Cerebellar nuclear complex (tissue), 1 donor: ENCODE results near the gene KRR1.
"Not testable (repeated sequence)": the region's sequence is repeated elsewhere in the genome, so short reads cannot be mapped to it uniquely, and the experiment has no call there.

Experiments used
- DNase-seq, 2 experiments: peaks; one replicate each; lab custom pipeline; 2025; lab: John Stamatoyannopoulos, UW

KRR1 gene

DNA sequence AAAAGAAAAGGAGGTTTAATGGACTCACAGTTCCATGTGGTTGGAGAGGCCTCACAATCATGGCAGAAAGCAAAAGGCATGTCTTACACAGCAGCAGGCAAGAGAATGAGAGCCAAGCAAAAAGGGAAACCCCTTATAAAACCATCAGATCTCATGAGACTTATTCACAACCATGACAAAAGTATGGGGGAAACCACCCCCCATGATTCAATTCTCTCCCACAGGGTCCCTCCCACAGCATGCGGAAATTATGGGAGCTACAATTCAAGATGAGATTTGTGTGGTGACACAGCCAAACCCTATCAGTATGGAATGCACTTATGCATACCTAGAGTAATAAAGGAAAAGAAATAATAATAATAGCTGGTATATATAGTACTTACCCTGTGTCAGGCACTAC lies 35.3 kb downstream of the KRR1 start:
- DNase-seq, result no peak

DNA sequence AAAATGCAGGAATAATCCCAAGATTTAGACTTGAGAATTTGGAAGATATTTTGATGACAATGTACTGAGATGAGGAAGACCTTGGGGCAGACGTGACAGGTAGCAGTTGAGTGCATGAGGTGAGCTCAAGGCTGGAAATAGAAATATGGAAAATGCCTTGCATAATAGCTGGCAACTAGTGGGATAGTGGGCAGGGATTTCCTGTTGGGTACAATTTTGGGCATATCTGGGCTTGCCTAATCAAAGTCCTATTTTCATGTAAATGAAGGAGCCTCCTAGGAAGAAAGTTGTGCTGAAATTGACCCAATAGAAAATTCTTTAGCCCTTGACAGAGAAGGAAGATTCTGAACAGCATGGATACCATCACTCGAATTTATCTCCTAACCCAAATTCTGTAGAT lies 37.3 kb downstream of the KRR1 start:
- no peak for DNase-seq

DNA sequence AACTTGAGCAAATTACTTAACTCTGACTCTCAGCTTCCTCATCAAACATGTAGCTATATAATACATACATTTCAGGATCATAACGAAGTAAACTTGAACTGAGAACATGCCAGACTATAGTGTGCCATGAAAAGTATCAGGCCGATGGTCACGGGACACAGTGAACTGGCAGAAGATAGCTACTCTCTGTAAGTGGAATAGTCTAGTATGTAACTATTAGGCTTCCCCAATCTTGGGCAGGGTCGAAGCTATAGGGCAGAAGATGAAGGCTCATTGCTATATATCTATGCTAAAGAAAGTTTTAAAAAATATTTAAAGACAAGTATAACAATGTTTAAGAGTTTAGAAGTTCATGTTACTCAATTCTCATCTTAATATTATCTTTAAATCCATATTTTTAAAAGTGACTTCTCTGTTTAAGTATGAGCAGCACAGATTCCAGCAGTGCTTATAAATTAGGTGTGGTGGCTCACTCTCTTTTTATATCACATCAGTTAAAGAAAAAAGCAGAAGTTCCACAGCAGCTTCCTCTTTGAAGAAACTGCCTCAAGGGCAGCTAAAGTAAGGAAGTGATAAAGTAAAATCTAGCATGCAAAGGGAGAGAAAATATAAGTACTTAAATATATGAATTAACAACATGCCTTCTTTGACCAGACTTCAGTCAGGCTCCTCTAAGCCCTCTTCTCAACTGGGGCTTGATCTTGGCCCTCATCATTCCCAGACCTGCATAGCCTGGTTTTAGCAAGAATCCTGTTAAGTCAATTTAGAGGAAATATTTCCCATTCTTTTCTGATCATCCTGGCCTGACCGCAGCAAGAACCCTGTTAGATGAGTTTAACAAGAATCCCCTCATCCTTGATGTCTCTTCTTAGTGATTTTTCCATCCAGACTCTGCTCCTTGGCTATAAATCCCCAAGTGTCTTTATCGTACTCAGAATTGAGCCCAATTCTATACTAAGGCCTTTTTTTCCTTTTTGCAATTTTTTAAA lies 39.2 kb downstream of the KRR1 start:
- no peak for DNase-seq

DNA sequence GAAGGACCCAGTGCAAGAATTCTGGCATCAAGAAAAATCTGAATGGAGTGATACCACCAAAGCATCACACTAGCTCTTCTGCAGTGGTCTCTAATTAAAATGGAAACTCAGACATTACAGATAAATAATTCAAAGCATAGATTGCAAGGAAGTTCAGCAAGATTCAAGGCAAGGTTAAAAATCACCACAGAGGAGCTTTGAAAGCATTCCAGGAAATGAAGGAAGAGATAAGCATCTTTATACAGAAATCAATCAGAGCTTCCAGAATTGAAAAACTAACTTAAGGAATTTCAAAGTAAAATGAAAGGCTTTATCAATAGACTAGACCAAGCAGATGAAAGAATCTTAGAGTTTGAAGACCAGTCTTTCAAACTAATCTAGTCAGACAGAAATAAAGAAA lies 51.2 kb downstream of the KRR1 start:
- no peak for DNase-seq

DNA sequence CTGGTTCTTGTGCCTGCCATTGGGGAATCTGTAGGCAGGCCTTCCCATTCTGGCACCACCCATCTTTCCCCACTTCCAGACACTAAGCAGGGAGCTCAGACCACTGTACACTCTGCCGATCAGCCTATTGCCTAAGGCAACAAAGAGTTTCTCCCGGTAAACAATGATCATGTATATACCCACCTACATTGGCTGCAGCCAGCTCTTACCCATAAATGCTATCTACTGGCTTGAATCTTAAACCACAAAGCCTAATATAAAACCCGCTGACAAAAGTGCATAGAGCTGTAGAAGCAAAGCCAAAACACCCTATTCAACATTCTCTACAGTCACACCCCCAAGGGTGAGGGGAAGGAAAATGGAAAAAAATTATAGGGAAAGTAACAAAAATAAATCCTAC lies 51.7 kb downstream of the KRR1 start:
- no peak for DNase-seq

DNA sequence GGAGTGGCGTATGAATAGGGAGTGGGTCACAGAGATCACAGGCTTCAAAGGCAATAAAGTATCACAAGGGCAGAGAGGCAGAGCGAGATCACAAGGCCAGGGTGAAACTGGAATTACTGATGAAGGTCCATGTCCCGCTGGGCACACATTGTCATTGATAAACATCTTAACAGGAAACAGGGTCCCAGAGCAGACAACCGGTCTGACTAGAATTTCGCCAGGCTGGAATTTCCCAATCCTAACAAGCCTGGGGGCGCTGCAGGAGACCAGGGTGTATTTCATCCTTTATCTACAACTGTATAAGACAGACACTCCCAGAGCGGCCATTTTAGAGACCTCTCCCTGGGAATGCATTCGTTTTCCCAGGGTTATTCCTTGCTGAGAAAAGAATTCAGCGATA lies 53.5 kb downstream of the KRR1 start:
- DNase-seq, result not testable (repeated sequence)

DNA sequence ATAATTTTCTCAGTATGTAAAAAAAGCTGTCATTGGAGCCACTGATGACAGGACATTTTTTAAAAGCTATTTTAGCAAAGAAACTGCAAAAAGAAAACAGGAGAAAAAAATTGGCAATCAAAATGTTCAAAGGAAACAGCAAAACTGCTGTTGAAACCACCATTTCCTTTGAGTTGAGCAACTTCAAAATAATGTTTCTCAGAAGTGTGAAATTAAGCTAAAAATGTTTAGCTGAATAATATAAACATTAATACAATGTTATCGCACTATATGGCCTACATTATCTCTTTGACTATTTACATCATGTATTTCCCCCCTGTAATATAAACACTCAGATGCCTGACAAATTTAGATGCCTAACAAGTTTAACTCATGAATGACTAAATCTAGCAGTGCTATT lies 54.2 kb downstream of the KRR1 start:
- no peak for DNase-seq

DNA sequence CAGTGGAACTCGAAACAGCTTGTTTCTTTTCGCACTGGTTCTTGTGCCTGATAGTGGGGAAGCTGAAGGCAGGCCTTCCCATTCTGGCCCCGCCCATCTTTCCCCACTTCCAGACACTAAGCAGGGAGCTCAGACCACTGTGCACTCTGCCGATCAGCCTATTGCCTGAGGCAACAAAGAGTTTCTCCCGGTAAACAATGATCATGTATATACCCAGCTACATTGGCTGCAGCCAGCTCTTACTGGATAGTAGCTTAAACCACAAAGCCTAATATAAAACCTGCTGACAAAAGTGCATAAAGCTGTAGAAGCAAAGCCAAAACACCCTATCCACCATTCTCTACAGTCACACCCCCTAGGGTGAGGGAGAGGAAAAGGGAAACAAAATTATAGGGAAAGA lies 55.6 kb downstream of the KRR1 start:
- no peak for DNase-seq

DNA sequence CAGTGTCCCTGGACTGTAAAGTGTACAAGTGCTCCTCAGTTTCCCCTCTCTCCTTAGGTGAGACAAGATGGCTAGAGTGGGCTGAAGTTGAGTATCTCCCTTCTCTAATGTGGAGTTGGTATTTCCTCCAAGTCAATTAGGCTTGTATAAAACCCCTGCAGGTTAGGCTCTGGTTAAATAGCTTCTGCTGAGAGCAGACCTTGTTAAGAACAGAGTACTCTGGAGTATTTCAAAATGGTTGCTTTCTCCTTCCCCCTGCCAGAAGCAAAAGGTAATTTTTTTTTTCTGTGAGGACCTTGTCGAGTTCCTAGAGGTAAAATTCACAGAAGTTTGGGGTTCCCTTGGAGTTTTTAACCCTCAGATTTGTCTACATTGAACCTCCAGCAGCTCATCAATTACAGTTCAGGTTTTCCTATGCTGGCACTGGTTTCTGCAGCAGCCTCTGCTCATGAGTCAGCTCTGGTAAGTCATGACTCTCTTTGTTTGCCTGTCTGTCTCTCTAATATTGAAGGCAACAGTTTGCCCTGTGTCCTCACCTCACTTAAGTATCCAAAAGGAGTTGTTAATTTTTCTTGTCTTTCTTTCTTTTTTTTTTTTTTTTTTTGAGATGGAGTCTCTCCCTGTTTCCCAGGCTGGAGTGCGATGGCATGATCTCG lies 58.6 kb downstream of the KRR1 start:
- DNase-seq, result no peak

DNA sequence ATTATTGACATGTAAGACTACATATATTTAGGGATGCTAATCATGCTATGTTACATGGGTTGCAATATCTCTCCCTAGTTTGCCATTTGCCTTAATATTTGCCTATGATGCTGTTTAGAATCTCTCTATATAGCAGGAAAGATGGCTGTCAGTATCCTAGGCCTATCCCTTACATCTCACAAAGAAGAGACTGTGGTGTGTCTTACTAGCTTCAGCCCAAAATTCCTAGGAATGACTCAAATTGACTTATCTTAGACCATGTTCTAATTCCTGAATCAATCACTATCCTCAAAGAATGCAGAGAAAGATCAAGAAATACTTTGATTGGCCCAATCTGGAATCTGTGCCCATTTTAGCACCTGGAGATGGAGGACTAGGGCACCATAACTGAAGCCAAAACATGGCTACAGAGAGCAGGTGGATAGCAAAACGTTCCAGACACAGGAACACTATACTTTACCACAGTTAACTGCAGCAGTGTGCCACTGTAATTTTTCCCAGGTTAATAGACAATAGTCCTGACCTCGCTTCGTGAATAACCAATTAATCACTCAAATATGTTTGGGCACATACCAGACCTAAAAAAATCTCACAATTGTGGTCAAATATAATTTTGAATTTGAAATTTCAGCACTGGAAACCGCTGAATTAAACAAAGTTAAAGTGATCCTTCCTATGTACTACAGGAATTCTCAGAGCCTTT lies 63.6 kb downstream of the KRR1 start:
- no peak for DNase-seq

DNA sequence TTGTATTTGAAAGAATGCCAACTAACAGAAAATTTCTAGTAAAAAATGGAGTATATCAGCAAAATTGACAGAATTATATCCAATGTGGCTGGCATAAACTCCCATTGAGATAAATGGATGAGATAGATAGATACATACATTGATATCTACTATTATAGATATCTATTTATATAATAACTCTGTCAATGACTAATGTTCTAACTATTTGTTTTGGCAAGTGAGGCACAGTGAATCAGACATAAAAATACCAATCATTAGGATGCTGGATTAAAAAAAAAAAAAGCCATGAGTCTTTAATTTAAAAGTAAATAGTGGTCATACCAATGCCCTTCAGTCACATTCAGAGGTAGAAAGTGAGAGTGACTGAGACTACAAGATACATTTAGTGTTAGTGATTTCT lies 64.6 kb downstream of the KRR1 start:
- no peak for DNase-seq

DNA sequence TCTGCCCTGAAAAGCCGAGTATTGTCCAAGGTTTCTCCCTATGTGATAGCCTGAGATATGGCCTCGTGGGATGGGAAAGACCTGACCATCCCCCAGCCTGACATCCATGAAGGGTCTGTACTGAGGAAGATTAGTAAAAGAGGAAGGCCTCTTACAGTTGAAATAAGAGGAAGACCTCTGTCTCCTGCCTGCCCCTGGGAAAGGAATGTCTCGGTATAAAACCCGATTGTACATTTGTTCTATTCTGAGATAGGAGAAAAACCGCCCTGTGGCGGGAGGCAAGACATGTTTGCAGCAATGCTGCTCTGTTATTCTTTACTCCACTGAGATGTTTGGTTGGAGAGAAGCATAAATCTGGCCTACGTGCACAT lies 66.3 kb downstream of the KRR1 start:
- not testable (repeated sequence) for DNase-seq

DNA sequence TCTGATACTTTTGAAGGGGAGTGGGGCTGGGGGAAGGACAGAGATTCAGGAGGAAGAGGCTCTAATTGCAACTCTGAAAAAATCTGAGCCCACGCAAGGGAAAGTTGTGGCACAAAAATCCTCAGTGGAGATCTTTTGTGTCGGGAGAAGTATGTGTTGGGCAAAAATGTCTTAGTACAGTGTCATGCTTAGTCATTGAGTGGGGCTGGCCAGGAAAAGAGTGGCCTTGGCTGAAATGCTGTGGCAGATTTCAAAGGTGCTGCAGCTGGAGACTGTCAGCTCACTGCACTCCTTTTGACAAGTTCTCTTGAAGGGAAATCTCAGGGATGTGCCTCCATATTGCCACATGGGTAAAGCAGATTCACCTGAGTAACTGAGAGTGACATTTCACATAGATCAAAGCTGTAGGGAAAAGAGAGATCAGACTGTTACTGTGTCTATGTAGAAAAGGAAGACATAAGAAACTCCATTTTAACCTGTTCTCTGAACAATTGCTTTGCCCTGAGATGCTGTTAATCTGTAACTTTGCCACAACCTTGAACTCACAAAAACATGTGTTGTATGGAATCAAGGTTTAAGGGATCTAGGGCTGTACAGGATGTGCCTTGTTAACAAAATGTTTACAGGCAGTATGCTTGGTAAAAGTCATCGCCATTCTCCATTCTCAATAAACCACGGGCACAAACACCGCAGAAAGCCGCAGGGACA lies 66.8 kb downstream of the KRR1 start:
- DNase-seq, result no peak

DNA sequence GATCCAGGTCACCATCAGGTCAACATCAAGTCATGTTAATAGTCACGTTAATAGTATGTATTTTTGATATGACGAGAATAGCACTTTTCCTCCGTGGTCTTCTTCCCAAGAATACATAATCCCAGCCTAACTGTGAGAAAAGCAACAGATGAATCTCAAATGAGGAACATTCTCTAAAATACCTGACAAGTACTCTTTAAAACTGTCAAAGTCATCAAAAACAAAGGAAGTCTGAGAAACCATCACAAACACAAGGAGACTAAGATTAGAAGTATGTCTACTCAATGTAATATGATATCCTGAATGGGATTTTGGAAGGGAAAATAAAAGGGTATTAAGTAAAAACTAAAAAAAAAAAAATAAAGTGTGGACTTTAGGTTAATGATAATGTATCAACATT lies 67.7 kb downstream of the KRR1 start:
- no peak for DNase-seq

DNA sequence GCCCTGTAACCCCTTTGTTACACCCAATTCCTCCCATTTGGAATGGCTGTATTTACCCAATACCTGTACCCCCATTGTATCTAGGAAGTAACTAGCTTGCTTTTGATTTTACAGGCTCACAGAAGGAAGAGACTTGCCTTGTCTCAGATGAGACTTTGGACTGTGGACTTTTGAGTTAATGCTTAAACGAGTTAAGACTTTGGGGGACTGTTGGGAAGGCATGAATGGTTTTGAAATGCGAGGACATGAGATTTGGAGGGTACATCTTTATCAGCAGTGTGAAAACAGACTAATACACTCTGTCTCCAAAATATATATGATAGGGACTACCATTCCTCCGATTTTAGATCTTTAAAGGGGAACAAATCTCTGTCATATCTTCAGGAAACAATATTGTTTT lies 69.0 kb downstream of the KRR1 start:
- not testable (repeated sequence) for DNase-seq

DNA sequence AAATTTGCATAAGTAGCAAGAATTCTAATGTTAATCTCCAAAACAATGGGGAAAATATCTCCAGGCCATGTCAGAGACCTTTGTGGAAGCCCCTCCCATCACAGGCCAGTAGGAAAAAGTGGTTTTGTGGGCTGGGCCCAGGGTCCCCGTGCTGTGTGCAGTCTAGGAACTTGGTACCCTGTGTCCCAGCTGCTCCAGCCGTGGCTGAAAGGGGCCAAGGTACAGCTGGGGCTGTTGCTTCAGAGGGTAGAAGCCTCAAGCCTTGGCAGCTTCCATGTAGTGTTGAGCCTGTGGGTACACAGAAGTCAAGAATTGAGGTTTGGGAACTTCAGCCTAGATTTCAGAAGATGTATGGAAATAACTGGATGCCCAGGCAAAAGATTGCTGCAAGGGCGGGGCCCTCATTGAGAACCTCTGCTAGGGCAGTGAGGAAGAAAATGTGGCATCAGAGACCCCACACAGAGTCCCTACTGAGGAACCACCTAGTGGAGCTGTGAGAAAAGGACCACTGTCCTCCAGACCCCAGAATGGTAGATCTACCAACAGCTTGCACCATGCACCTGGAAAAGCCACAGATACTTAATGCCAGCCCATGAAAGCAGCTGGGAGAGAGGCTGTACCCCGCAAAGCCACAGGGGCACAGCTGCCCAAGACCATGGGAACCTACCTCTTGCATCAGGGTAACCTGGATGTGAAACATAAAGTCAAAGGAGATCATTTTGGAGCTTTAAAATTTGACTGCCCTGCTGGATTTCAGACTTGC lies 69.5 kb downstream of the KRR1 start:
- DNase-seq, result not testable (repeated sequence)
